Esophagus muscularis mucosa (tissue), 4 donors: Measurements from ENCODE around the gene DOK5.

Experiments used
- EP300 ChIP-seq: sonication (generic); formaldehyde crosslinking; IDR thresholded peaks from one replicate; pipeline ENCODE4 v1.6.1; 2017; ENCODE audit warnings: antibody characterized with exemption
- POLR2A ChIP-seq: fragments of 450-650 bp; IDR thresholded peaks from one replicate; pipeline ENCODE4 v1.6.1; 2017; ENCODE audit warnings: antibody characterized with exemption, moderate library complexity, mild to moderate bottlenecking, low read depth
- POLR2AphosphoS5 ChIP-seq, 2 donors: sonication (generic); formaldehyde crosslinking; IDR thresholded peaks; one replicate each; pipeline ENCODE4 v1.6.1; 2017; ENCODE audit warnings: antibody characterized with exemption in 2 of 2
- TF ChIP-seq, protein P1 (sequence below), 3 experiments: fragments of 200-600 bp in 2 of 3; fragments of 450-650 bp in 1 of 3; sonication (generic) in 2 of 3; IDR thresholded peaks; one replicate each; pipeline ENCODE4 v1.5.1; 2017 to 2019; ENCODE audit warnings: antibody characterized with exemption in 3 of 3, mild to moderate bottlenecking in 2 of 3, moderate library complexity in 1 of 3

DNA sequence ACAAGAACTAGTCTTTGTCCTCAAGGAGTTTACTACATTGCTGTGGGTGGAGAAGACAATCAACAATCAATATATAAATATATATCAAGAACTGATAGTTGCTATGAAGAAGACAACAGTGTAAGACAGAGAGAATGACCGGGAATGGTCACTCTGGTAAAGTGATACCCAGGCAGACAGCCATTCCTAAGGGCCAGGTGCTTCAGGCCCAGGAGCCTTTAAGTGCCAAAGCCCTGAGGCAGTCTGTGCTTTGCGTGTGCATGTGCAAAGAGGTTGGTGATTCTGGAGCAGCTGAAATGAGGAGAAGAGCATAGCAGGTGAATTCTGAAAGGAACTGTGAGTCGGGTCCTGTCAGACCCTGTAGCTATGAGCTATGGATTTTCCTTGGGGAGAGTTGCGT is 154.2 kb downstream of the DOK5 start:
- TF ChIP-seq POLR2A (no peak), EP300 (no peak), POLR2AphosphoS5 (IDR thresholded peaks at IDR 0.05) (no peak)
- TF ChIP-seq, protein P1, sequence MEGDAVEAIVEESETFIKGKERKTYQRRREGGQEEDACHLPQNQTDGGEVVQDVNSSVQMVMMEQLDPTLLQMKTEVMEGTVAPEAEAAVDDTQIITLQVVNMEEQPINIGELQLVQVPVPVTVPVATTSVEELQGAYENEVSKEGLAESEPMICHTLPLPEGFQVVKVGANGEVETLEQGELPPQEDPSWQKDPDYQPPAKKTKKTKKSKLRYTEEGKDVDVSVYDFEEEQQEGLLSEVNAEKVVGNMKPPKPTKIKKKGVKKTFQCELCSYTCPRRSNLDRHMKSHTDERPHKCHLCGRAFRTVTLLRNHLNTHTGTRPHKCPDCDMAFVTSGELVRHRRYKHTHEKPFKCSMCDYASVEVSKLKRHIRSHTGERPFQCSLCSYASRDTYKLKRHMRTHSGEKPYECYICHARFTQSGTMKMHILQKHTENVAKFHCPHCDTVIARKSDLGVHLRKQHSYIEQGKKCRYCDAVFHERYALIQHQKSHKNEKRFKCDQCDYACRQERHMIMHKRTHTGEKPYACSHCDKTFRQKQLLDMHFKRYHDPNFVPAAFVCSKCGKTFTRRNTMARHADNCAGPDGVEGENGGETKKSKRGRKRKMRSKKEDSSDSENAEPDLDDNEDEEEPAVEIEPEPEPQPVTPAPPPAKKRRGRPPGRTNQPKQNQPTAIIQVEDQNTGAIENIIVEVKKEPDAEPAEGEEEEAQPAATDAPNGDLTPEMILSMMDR (IDR thresholded peaks at IDR 0.05), result no peak
